B cell (primary cell): ENCODE results near the gene KCNH1.
A peak's percentile ranks its signal among the peaks of the same experiment; 100 is the strongest.

Experiments used
- CTCF ChIP-seq: fragments of 200-600 bp; IDR thresholded peaks from one replicate; pipeline ENCODE4 v1.8.0; 2022; ENCODE audit warnings: antibody characterized with exemption, mild to moderate bottlenecking
- EZH2 ChIP-seq: IDR thresholded peaks from 2 replicates; pipeline ENCODE4 v1.6.1; 2012; ENCODE audit warnings: borderline replicate concordance, low read depth, mild to moderate bottlenecking, moderate library complexity, low read length; ENCODE audit not compliant: insufficient read depth, poor library complexity, severe bottlenecking

- TF ChIP-seq CTCF = peak; percentile 74
- no peak for TF ChIP-seq EZH2
These were observed at the start of gene KCNH1 for GRCh38 chr1:211133836-211134669.
